GM12878 (cell line): ENCODE measurements around the gene CTNNBIP1.

Source experiments
- CBX5 ChIP-seq: sonication (generic); IDR thresholded peaks from 2 replicates; pipeline ENCODE4 v1.6.1; 2016; ENCODE audit warnings: low read depth, moderate library complexity, mild to moderate bottlenecking, inconsistent platforms
- CHD2 ChIP-seq: IDR thresholded peaks from 2 replicates; pipeline ENCODE4 v1.6.1; 2011; ENCODE audit warnings: low read depth, low read length, improper control_type of control experiment, borderline replicate concordance
- EGR1 ChIP-seq, 2 experiments: IDR thresholded peaks; 1 replicate in 1 of 2; 2 replicates in 1 of 2; pipeline ENCODE4 v1.6.1; 2011 to 2012; ENCODE audit warnings: low read depth in 2 of 2, low read length in 2 of 2, borderline replicate concordance in 1 of 2, mild to moderate bottlenecking in 1 of 2, moderate library complexity in 1 of 2
- FOXK2 ChIP-seq: fragments of 450-650 bp; IDR thresholded peaks from 2 replicates; pipeline ENCODE4 v1.6.1; 2017; ENCODE audit warnings: mild to moderate bottlenecking, moderate library complexity
- GABPA ChIP-seq: IDR thresholded peaks from 2 replicates; pipeline ENCODE4 v1.6.1; 2014; ENCODE audit warnings: antibody characterized with exemption, low read depth, mild to moderate bottlenecking, inconsistent platforms
- NFYB ChIP-seq: IDR thresholded peaks from 2 replicates; pipeline ENCODE4 v1.6.1; 2011; ENCODE audit warnings: low read depth, mild to moderate bottlenecking, low read length, improper control_type of control experiment, moderate library complexity; ENCODE audit not compliant: insufficient read depth
- RAD21 ChIP-seq: IDR thresholded peaks from 2 replicates; pipeline ENCODE4 v1.6.1; 2011; ENCODE audit warnings: mild to moderate bottlenecking, low read depth, low read length, moderate library complexity; ENCODE audit not compliant: insufficient read depth
- SREBF1 ChIP-seq: IDR thresholded peaks from 2 replicates; pipeline ENCODE4 v1.6.1; 2012; ENCODE audit warnings: mild to moderate bottlenecking, low read length
- SREBF2 ChIP-seq: IDR thresholded peaks from 2 replicates; pipeline ENCODE4 v1.6.1; 2012; ENCODE audit warnings: mild to moderate bottlenecking, low read length
- SRF ChIP-seq, 2 experiments: IDR thresholded peaks; 2 replicates each; pipeline ENCODE4 v1.6.1; 2011; ENCODE audit warnings: low read depth in 2 of 2, low read length in 2 of 2, mild to moderate bottlenecking in 1 of 2, moderate library complexity in 1 of 2
- TAF1 ChIP-seq: IDR thresholded peaks from 2 replicates; pipeline ENCODE4 v1.6.1; 2011; ENCODE audit warnings: mild to moderate bottlenecking, low read depth, low read length, borderline replicate concordance
- TF ChIP-seq, protein P1 (sequence below): IDR thresholded peaks from 2 replicates; pipeline ENCODE4 v1.6.1; 2012; ENCODE audit warnings: low read length, inconsistent platforms
- TF ChIP-seq, protein P2 (sequence below), 3 experiments: IDR thresholded peaks in 2 of 3; conservative IDR thresholded peaks in 1 of 3; 2 replicates each; pipeline ENCODE4 v1.5.1; 2011; ENCODE audit warnings: low read depth in 3 of 3, low read length in 3 of 3, mild to moderate bottlenecking in 3 of 3, control low read depth in 2 of 3, moderate library complexity in 2 of 3, inconsistent platforms in 1 of 3, mixed read lengths in 1 of 3; ENCODE audit not compliant: control insufficient read depth in 2 of 3, insufficient read depth in 1 of 3; ENCODE audit errors: extremely low read depth in 1 of 3
- TF ChIP-seq, protein P3 (sequence below): fragments of 450-650 bp; IDR thresholded peaks from 2 replicates; pipeline ENCODE4 v1.6.1; 2017; ENCODE audit warnings: mild to moderate bottlenecking

DNA sequence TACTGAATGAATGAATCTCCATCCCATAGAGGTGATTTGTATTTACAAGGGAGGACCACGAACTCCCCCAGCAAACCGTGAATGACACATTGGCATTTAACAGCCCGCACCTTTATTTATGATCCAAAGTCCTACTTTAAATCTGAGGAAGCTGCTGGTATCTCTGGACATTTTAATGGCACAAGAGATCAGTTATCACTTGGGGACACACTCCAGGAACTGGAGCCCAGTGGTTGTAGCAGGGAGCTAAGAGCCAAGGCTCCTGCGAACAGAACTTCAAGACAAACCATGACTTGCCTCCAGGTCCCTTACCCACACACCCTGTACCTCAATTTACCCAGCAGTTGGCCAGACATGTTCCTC, 1.2 kb downstream of the CTNNBIP1 start:
- TF ChIP-seq, protein P1, sequence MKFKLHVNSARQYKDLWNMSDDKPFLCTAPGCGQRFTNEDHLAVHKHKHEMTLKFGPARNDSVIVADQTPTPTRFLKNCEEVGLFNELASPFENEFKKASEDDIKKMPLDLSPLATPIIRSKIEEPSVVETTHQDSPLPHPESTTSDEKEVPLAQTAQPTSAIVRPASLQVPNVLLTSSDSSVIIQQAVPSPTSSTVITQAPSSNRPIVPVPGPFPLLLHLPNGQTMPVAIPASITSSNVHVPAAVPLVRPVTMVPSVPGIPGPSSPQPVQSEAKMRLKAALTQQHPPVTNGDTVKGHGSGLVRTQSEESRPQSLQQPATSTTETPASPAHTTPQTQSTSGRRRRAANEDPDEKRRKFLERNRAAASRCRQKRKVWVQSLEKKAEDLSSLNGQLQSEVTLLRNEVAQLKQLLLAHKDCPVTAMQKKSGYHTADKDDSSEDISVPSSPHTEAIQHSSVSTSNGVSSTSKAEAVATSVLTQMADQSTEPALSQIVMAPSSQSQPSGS, result no peak
- no peak for TF ChIP-seq CBX5
- TF ChIP-seq GABPA, result no peak
- TF ChIP-seq CHD2, result no peak
- no peak for TF ChIP-seq SRF (IDR thresholded peaks at IDR 0.05; ENCODE audit: low read depth in 2 of 2, low read length in 2 of 2)
- TF ChIP-seq EGR1 (IDR thresholded peaks at IDR 0.05; ENCODE audit: borderline replicate concordance in 1 of 2, low read depth in 2 of 2, low read length in 2 of 2), result no peak
- TF ChIP-seq, protein P2, sequence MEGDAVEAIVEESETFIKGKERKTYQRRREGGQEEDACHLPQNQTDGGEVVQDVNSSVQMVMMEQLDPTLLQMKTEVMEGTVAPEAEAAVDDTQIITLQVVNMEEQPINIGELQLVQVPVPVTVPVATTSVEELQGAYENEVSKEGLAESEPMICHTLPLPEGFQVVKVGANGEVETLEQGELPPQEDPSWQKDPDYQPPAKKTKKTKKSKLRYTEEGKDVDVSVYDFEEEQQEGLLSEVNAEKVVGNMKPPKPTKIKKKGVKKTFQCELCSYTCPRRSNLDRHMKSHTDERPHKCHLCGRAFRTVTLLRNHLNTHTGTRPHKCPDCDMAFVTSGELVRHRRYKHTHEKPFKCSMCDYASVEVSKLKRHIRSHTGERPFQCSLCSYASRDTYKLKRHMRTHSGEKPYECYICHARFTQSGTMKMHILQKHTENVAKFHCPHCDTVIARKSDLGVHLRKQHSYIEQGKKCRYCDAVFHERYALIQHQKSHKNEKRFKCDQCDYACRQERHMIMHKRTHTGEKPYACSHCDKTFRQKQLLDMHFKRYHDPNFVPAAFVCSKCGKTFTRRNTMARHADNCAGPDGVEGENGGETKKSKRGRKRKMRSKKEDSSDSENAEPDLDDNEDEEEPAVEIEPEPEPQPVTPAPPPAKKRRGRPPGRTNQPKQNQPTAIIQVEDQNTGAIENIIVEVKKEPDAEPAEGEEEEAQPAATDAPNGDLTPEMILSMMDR (IDR thresholded peaks at IDR 0.05 in 2 of 3, conservative IDR thresholded peaks at IDR 0.05 in 1 of 3; ENCODE audit: control insufficient read depth in 2 of 3, extremely low read depth in 1 of 3, insufficient read depth in 1 of 3, low read depth in 3 of 3, low read length in 3 of 3), result no peak
- TF ChIP-seq SREBF1, result no peak
- no peak for TF ChIP-seq RAD21
- TF ChIP-seq SREBF2, result no peak
- TF ChIP-seq, protein P3, sequence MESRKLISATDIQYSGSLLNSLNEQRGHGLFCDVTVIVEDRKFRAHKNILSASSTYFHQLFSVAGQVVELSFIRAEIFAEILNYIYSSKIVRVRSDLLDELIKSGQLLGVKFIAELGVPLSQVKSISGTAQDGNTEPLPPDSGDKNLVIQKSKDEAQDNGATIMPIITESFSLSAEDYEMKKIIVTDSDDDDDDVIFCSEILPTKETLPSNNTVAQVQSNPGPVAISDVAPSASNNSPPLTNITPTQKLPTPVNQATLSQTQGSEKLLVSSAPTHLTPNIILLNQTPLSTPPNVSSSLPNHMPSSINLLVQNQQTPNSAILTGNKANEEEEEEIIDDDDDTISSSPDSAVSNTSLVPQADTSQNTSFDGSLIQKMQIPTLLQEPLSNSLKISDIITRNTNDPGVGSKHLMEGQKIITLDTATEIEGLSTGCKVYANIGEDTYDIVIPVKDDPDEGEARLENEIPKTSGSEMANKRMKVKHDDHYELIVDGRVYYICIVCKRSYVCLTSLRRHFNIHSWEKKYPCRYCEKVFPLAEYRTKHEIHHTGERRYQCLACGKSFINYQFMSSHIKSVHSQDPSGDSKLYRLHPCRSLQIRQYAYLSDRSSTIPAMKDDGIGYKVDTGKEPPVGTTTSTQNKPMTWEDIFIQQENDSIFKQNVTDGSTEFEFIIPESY, result no peak
- no peak for TF ChIP-seq TAF1
- TF ChIP-seq FOXK2, result no peak
- no peak for TF ChIP-seq NFYB
